ENCODE results near the gene HIP1R. TPM values are rescaled to one million over a fixed set of nuclear protein-coding genes. Genes with fewer than 3 reads are reported as not detected.

The HIP1R gene
- total and polyA plus RNA-seq, 10 of the 15 experiments (the other 5 are each of a cell fraction or from before 2014, with no cell fraction given) = 0.18 to 27.7 (median 11.7) TPM

DNA sequence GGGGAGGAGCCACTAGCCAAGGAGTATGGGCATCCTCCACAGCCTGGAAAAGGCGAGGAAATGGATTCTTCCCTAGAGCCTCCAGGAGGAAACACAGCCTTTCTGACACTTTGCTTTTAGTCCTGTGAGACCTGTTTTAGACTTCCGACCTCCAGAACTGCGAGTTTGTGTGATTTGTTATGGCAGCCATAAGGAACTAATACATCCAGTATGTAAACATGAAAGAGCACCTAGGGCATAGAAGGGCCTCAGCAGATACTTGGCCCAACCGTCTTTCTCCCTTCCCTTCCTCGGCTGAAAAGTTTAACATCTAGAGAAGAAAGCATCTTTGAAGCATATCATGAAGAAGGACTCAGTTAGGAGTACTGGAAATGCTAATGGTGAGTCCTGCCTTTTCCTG, 3.6 kb downstream of the HIP1R start (continued):
- TF ChIP-seq, protein P1, sequence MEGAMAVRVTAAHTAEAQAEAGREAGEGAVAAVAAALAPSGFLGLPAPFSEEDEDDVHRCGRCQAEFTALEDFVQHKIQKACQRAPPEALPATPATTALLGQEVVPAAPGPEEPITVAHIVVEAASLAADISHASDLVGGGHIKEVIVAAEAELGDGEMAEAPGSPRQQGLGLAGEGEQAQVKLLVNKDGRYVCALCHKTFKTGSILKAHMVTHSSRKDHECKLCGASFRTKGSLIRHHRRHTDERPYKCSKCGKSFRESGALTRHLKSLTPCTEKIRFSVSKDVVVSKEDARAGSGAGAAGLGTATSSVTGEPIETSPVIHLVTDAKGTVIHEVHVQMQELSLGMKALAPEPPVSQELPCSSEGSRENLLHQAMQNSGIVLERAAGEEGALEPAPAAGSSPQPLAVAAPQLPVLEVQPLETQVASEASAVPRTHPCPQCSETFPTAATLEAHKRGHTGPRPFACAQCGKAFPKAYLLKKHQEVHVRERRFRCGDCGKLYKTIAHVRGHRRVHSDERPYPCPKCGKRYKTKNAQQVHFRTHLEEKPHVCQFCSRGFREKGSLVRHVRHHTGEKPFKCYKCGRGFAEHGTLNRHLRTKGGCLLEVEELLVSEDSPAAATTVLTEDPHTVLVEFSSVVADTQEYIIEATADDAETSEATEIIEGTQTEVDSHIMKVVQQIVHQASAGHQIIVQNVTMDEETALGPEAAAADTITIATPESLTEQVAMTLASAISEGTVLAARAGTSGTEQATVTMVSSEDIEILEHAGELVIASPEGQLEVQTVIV (IDR thresholded peaks at IDR 0.05; ENCODE audit: borderline replicate concordance, partially characterized antibody) = no peak

DNA sequence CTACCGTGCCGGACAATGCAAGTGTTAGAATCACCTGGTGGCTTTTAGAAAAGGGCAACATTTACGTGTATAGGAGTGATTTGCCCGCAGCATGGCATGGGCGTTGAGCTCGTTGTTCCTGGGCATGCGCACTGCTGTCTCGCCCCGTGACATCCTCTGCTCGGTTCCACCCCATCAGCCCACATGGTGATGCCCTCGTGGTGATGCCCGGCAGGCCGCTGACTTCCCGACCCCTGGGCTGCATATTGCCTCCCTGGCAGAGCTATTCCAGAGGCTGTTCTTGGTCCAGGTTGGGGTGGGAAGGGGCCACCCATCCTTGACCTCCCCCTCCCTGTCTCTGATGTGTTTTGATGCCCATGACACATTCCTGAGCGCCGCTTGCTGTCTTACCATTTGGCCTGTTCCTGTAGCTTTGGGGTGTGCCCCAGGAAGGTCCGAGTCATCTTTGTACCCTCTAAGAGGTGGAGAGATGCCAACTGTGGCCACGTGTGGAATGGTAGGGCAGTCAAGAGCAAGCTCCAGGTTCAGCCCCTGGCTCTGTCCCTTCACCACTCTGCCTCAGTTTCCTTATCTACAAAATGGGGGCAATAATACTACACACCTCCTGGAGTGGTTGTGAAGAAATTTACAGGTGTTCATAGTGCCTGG, 4.8 kb downstream of the HIP1R start:
- H3K36me3 ChIP-seq (ENCODE audit: control insufficient read depth in 2 of 2, insufficient read depth in 2 of 2, low read length in 1 of 2) = no peaks in the 10 kb centered on the region; a peak in 1 of 4 replicates
- no peak overlapping the region for H3K4me2 ChIP-seq (ENCODE audit: control insufficient read depth, insufficient read depth)
- RAD21 ChIA-PET (ENCODE audit: unreplicated experiment) = no interaction called here
- H3K4me1 ChIP-seq (ENCODE audit: control insufficient read depth, insufficient read depth, low read length) = peaks cover 3% of the 10 kb centered on the region
- intact Hi-C loops (cut with micrococcal nuclease; ENCODE audit: unreplicated experiment) (loop anchor here (5.0 kb wide), 1 partner anchor 48 kb away; no protein-coding TSS in a partner anchor), in situ Hi-C loops (cut with MboI) (no loop called here)
- FAIRE-seq (no peak), DNase-seq (ENCODE audit: low read depth, low spot score) (no peak), ATAC-seq (no peak)
- H3K4me3 ChIP-seq = no peak overlapping the region
- WGBS (ENCODE audit: insufficient coverage, insufficient replicate concordance, low lambda C conversion rate, missing lambda C conversion rate) = 69% methylated on average over 16 of the region's 18 CpGs
- H2AFZ ChIP-seq (ENCODE audit: control insufficient read depth, low read depth, low read length) = no peak overlapping the region
- H3K27ac ChIP-seq (ENCODE audit: control insufficient read depth, insufficient read depth) = no peak overlapping the region
- no peaks in the 10 kb centered on the region for H3K79me2 ChIP-seq (ENCODE audit: control insufficient read depth, insufficient read depth, low read length)
- CTCF ChIA-PET = interaction anchor here (1.1 kb wide), 1 partner anchor 46 kb away, joined by 4 read pairs; no protein-coding TSS in a partner anchor
- BruUV-seq (replicated peaks) = no TSS peak
- H3K27me3 ChIP-seq (replicated peaks in 1 of 2; ENCODE audit: control insufficient read depth in 2 of 2, insufficient read depth in 2 of 2, low read length in 1 of 2) = no peaks in the 10 kb centered on the region
- H3K9me3 ChIP-seq (replicated peaks; ENCODE audit: control insufficient read depth, insufficient read depth, low read length) = no peaks in the 10 kb centered on the region
- TF ChIP-seq HDAC6 (IDR thresholded peaks at IDR 0.05; ENCODE audit: unreplicated experiment) = no peak
- no peak for TF ChIP-seq NR2C2 (IDR thresholded peaks at IDR 0.05; ENCODE audit: borderline replicate concordance, control insufficient read depth, insufficient read length, low read depth)
- no peak for TF ChIP-seq TAF1 (IDR thresholded peaks at IDR 0.05; ENCODE audit: borderline replicate concordance, low read depth, low read length)
- POLR2A ChIA-PET = no interaction called here
- SMC1A ChIA-PET (ENCODE audit: uncharacterized antibody, unreplicated experiment) = interaction anchor here (0.6 kb wide), 1 partner anchor 12 kb away, joined by 3 read pairs; no protein-coding TSS in a partner anchor
- H3K9ac ChIP-seq (ENCODE audit: control insufficient read depth, insufficient read depth, low read length) = no peak overlapping the region
- H4K20me1 ChIP-seq (ENCODE audit: control insufficient read depth, insufficient read depth) = no peaks in the 10 kb centered on the region; the same call in 1 of the 2 replicates

Measured in GM12878 (cell line).